ENCODE measurements around the gene DAZAP2. TPM values are rescaled to one million over a fixed set of nuclear protein-coding genes. Genes with fewer than 3 reads are reported as not detected.
"Not testable (repeated sequence)": the region's sequence is repeated elsewhere in the genome, so short reads cannot be mapped to it uniquely, and the experiment has no call there.

The DAZAP2 gene
- total RNA-seq, 4 donors from 2014 or later = 213 to 277 (median 235) TPM

GRCh38 chr12:51225234-51225633 is 13.4 kb upstream of the DAZAP2 start:
- no peak for TF ChIP-seq CTCF (IDR thresholded peaks at IDR 0.05)
- DNase-seq (ENCODE audit: low spot score) = no peak
- no peak for ATAC-seq (ENCODE audit: low FRiP score)

GRCh38 chr12:51225771-51226170 is 12.9 kb upstream of the DAZAP2 start:
- DNase-seq (ENCODE audit: low spot score) = no peak
- ATAC-seq (ENCODE audit: low FRiP score) = no peak
- TF ChIP-seq CTCF (IDR thresholded peaks at IDR 0.05) = no peak

GRCh38 chr12:51227112-51227511 is 11.5 kb upstream of the DAZAP2 start:
- not testable (repeated sequence) for ATAC-seq (ENCODE audit: low FRiP score); DNase-seq (ENCODE audit: low spot score)

GRCh38 chr12:51227962-51228361 is 10.7 kb upstream of the DAZAP2 start:
- no peak for TF ChIP-seq CTCF (IDR thresholded peaks at IDR 0.05)
- ATAC-seq (ENCODE audit: low FRiP score) = no peak
- no peak for DNase-seq (ENCODE audit: low spot score)

GRCh38 chr12:51229116-51229809 is 9.4 kb upstream of the DAZAP2 start:
- DNase-seq (ENCODE audit: low spot score) (no peak), ATAC-seq (ENCODE audit: low FRiP score) (no peak)
- no peak for TF ChIP-seq CTCF (IDR thresholded peaks at IDR 0.05)

GRCh38 chr12:51232642-51233041 is 6.0 kb upstream of the DAZAP2 start:
- ATAC-seq (ENCODE audit: low FRiP score) (no peak), DNase-seq (ENCODE audit: low spot score) (no peak)
- TF ChIP-seq CTCF (IDR thresholded peaks at IDR 0.05) = no peak

GRCh38 chr12:51234530-51234929 is 4.1 kb upstream of the DAZAP2 start:
- TF ChIP-seq CTCF (IDR thresholded peaks at IDR 0.05) = no peak
- ATAC-seq (ENCODE audit: low FRiP score) = no peak
- DNase-seq (ENCODE audit: low spot score) = no peak
